Hepatocyte (in vitro differentiated cells): ENCODE measurements around the gene HOXC4. TPM values are rescaled to one million over a fixed set of nuclear protein-coding genes. Genes with fewer than 3 reads are reported as not detected.

Experiments
- DNase-seq: peaks from one replicate; pipeline ENCODE4 v3.0.0-alpha.2; 2016; ENCODE audit warnings: low spot score
- H2AFZ ChIP-seq: fragments of 200-600 bp; sonication (generic); 2 replicates; pipeline ENCODE4 v1.6.0; 2016; ENCODE audit warnings: antibody characterized with exemption, mild to moderate bottlenecking
- H3K27ac ChIP-seq: fragments of 200-600 bp; sonication (generic); 2 replicates; pipeline ENCODE4 v1.5.1; 2016; ENCODE audit warnings: mild to moderate bottlenecking
- H3K27me3 ChIP-seq: fragments of 200-600 bp; sonication (generic); 2 replicates; pipeline ENCODE4 v1.6.1; 2016
- H3K36me3 ChIP-seq: fragments of 200-600 bp; sonication (generic); replicated peaks from 2 replicates; pipeline ENCODE4 v1.5.1; 2016; ENCODE audit warnings: low read depth; ENCODE audit not compliant: insufficient read depth
- H3K4me1 ChIP-seq: fragments of 200-600 bp; sonication (generic); 2 replicates; pipeline ENCODE4 v1.5.1; 2016; ENCODE audit warnings: mild to moderate bottlenecking, moderate library complexity; ENCODE audit not compliant: insufficient read depth
- H3K4me2 ChIP-seq: fragments of 200-600 bp; sonication (generic); 2 replicates; pipeline ENCODE4 v1.6.0; 2016
- H3K4me3 ChIP-seq: fragments of 200-600 bp; sonication (generic); 2 replicates; pipeline ENCODE4 v1.5.1; 2016; ENCODE audit warnings: mild to moderate bottlenecking
- H3K79me2 ChIP-seq: fragments of 200-600 bp; sonication (generic); 2 replicates; pipeline ENCODE4 v1.6.0; 2017; ENCODE audit warnings: mild to moderate bottlenecking
- H3K9me2 ChIP-seq: fragments of 200-600 bp; sonication (generic); replicated peaks from 2 replicates; pipeline ENCODE4 v1.6.0; 2017; ENCODE audit warnings: mild to moderate bottlenecking; ENCODE audit not compliant: insufficient read depth
- H3K9me3 ChIP-seq: fragments of 200-600 bp; sonication (generic); 2 replicates; pipeline ENCODE4 v1.5.1; 2016; ENCODE audit warnings: low read depth, mild to moderate bottlenecking
- H4K20me1 ChIP-seq: fragments of 200-600 bp; sonication (generic); 2 replicates; pipeline ENCODE4 v1.6.0; 2016; ENCODE audit warnings: mild to moderate bottlenecking; ENCODE audit not compliant: insufficient read depth, poor library complexity, severe bottlenecking
- CTCF ChIP-seq: fragments of 200-600 bp; sonication (generic); IDR thresholded peaks from 2 replicates; pipeline ENCODE4 v1.5.1; 2016; ENCODE audit warnings: antibody characterized with exemption, mild to moderate bottlenecking; ENCODE audit not compliant: poor library complexity
- EZH2 ChIP-seq: fragments of 200-600 bp; sonication (generic); IDR thresholded peaks from 2 replicates; pipeline ENCODE4 v1.6.1; 2016; ENCODE audit warnings: antibody characterized with exemption, mild to moderate bottlenecking, borderline replicate concordance
- EZH2phosphoT487 ChIP-seq: fragments of 200-600 bp; sonication (generic); IDR thresholded peaks from one replicate; pipeline ENCODE4 v1.6.1; 2018; ENCODE audit warnings: antibody characterized with exemption, mild to moderate bottlenecking, low read depth, moderate library complexity; ENCODE audit not compliant: unreplicated experiment, severe bottlenecking
- WGBS: methylation state at CpG from one replicate; pipeline ENCODE4 v1.1.6; 2016; ENCODE audit warnings: low lambda C conversion rate; ENCODE audit errors: missing lambda C conversion rate; 5-methylcytosine and 5-hydroxymethylcytosine counted together
- polyA plus RNA-seq: library from polyadenylated mRNA; unstranded; fragments of >200 nt; fragmentation: Nextera tagmentation; extraction: Ambion mirVana; gene quantifications from 2 replicates; pipeline ENCODE4 v1.2.1, GENCODE V29; 2016
- total RNA-seq: library from RNA; depleted of rRNA; stranded (reverse); fragments of >200 nt; gene quantifications from 2 replicates; pipeline ENCODE4 v1.2.3, GENCODE V29; 2014

HOXC4 gene
- total and polyA plus RNA-seq, 2 experiments from 2014 or later = 2.1 to 4.4 TPM

- H3K9me3 ChIP-seq = no peaks in the 10 kb centered on the region
- no peak overlapping the region for H3K4me2 ChIP-seq
- no peak overlapping the region for H2AFZ ChIP-seq
- 47% methylated on average over 6 of the region's 6 CpGs for WGBS
- no peaks in the 10 kb centered on the region for H3K9me2 ChIP-seq
- TF ChIP-seq EZH2phosphoT487 = no peak
- H3K36me3 ChIP-seq = no peaks in the 10 kb centered on the region
- peaks cover 42% of the 10 kb centered on the region for H3K4me1 ChIP-seq
- no peak overlapping the region for H3K27ac ChIP-seq
- H3K79me2 ChIP-seq = peaks cover 6% of the 10 kb centered on the region
- H4K20me1 ChIP-seq = no peaks in the 10 kb centered on the region
- peaks cover 80% of the 10 kb centered on the region for H3K27me3 ChIP-seq
- no peak overlapping the region for H3K4me3 ChIP-seq
- no peak for DNase-seq
These were observed 21.5 kb upstream of the HOXC4 start for GRCh38 chr12:54032086-54032619.

- H3K9me2 ChIP-seq = no peaks in the 10 kb centered on the region
- peaks cover 75% of the 10 kb centered on the region for H3K27me3 ChIP-seq
- no peaks in the 10 kb centered on the region for H3K9me3 ChIP-seq
- H3K79me2 ChIP-seq = peaks cover under 1% of the 10 kb centered on the region
- H2AFZ ChIP-seq = no peak within 1 kb of the TSS
- peaks cover 38% of the 10 kb centered on the region for H3K4me1 ChIP-seq
- H3K4me2 ChIP-seq = peak within 1 kb of the TSS; percentile 79
- peak within 1 kb of the TSS; percentile 0 for H3K4me3 ChIP-seq
- whole genome bisulfite sequencing = 2% methylated on average over 12 of the region's 12 CpGs
- peak within 1 kb of the TSS; percentile 2 for H3K27ac ChIP-seq
- TF ChIP-seq EZH2phosphoT487 (no peak), CTCF (peak; percentile 93), EZH2 (no peak)
- no peaks in the 10 kb centered on the region for H3K36me3 ChIP-seq
- peak; percentile 86 for DNase-seq
- H4K20me1 ChIP-seq = no peaks in the 10 kb centered on the region
These were observed 21.0 kb upstream of the HOXC4 start, which contains the start of gene HOXC5 for GRCh38 chr12:54032627-54033100. Gene HOXC5 (plus strand): TSS chr12:54033050. CDS start chr12:54033123, 73 bp downstream.

- peak overlapping the region; percentile 79 for H3K4me2 ChIP-seq
- no peak overlapping the region for H2AFZ ChIP-seq
- H3K79me2 ChIP-seq = no peaks in the 10 kb centered on the region
- H4K20me1 ChIP-seq = no peaks in the 10 kb centered on the region
- H3K27me3 ChIP-seq = peaks cover 73% of the 10 kb centered on the region
- no peaks in the 10 kb centered on the region for H3K9me3 ChIP-seq
- TF ChIP-seq EZH2 (peak; percentile 76), EZH2phosphoT487 (peak; percentile 92), CTCF (no peak)
- no peaks in the 10 kb centered on the region for H3K36me3 ChIP-seq
- peak overlapping the region; percentile 2 for H3K27ac ChIP-seq
- peaks cover 40% of the 10 kb centered on the region for H3K4me1 ChIP-seq
- peak overlapping the region; percentile 0 for H3K4me3 ChIP-seq
- H3K9me2 ChIP-seq = no peaks in the 10 kb centered on the region
- peak; percentile 84 for DNase-seq
- WGBS = 4% methylated on average over 55 of the region's 61 CpGs
These were observed 20.3 kb upstream of the HOXC4 start for GRCh38 chr12:54033106-54033979.
